Endodermal cell (in vitro differentiated cells): ENCODE data around the gene SIRT2. TPM values are rescaled to one million over a fixed set of nuclear protein-coding genes. Genes with fewer than 3 reads are reported as not detected.
"Not testable (repeated sequence)": the region's sequence is repeated elsewhere in the genome, so short reads cannot be mapped to it uniquely, and the experiment has no call there.

Source experiments
- DNase-seq: peaks from one replicate; pipeline ENCODE4 v3.0.0-alpha.2; 2017
- H3K27ac ChIP-seq: 2 replicates; pipeline ENCODE4 v1.5.1; 2013; ENCODE audit warnings: mild to moderate bottlenecking, low read depth, low read length, moderate library complexity
- H3K27me3 ChIP-seq: 2 replicates; pipeline ENCODE4 v1.6.1; 2013; ENCODE audit warnings: mild to moderate bottlenecking, low read length, moderate library complexity; ENCODE audit not compliant: insufficient read depth, control insufficient read depth, poor library complexity, severe bottlenecking
- H3K36me3 ChIP-seq: 2 replicates; pipeline ENCODE4 v1.7.0; 2013; ENCODE audit warnings: mild to moderate bottlenecking, low read length, moderate library complexity; ENCODE audit not compliant: control insufficient read depth, insufficient read depth
- H3K4me1 ChIP-seq: one replicate; pipeline ENCODE4 v1.7.0; 2013; ENCODE audit warnings: low read length; ENCODE audit not compliant: control insufficient read depth, insufficient read depth
- H3K4me3 ChIP-seq: 2 replicates; pipeline ENCODE4 v1.5.1; 2013; ENCODE audit warnings: mild to moderate bottlenecking, low read length, moderate library complexity
- H3K9ac ChIP-seq: 2 replicates; pipeline ENCODE4 v1.6.1; 2013; ENCODE audit warnings: mild to moderate bottlenecking, low read length, moderate library complexity; ENCODE audit not compliant: poor library complexity, severe bottlenecking; ENCODE audit errors: extremely low read depth
- H3K9me3 ChIP-seq: 2 replicates; pipeline ENCODE4 v1.6.1; 2013; ENCODE audit warnings: mild to moderate bottlenecking, low read length, moderate library complexity; ENCODE audit not compliant: control insufficient read depth
- H3K27ac Mint-ChIP-seq: 2 replicates; pipeline ENCODE4 v1.8.0; 2020; ENCODE audit warnings: mixed read lengths
- H3K27me3 Mint-ChIP-seq: 2 replicates; pipeline ENCODE4 v1.8.0; 2021; ENCODE audit warnings: mild to moderate bottlenecking, mixed read lengths; ENCODE audit not compliant: insufficient read depth
- H3K36me3 Mint-ChIP-seq: 2 replicates; pipeline ENCODE4 v1.8.0; 2020; ENCODE audit warnings: low read depth, mixed read lengths
- H3K4me1 Mint-ChIP-seq: 2 replicates; pipeline ENCODE4 v1.8.0; 2020; ENCODE audit warnings: mixed read lengths
- H3K4me3 Mint-ChIP-seq: 2 replicates; pipeline ENCODE4 v1.8.0; 2020; ENCODE audit warnings: mild to moderate bottlenecking, moderate library complexity, mixed read lengths
- H3K9me3 Mint-ChIP-seq: 2 replicates; pipeline ENCODE4 v1.8.0; 2020; ENCODE audit warnings: mild to moderate bottlenecking, mixed read lengths
- WGBS, 2 experiments: methylation state at CpG; one replicate each; pipeline versions ENCODE4 v1.1.5 to v1.1.7; 2013; ENCODE audit warnings: missing lambda C conversion rate in 2 of 2, mixed read lengths in 1 of 2; ENCODE audit not compliant: insufficient coverage in 1 of 2, insufficient read length in 1 of 2; 5-methylcytosine and 5-hydroxymethylcytosine counted together
- total RNA-seq, 2 donors: library from RNA; stranded (reverse); fragmentation: NEBNext Ultra II Directional in 1 of 2; extraction: Animal tissue kit (Norgen Biotek cat#: 25700) in 1 of 2; gene quantifications; 2 replicates in 1 of 2; 3 replicates in 1 of 2; pipeline ENCODE4 v1.2.1, GENCODE V29; 2021
- TF ChIP-seq, protein P1 (sequence below): fragments of 200-600 bp; sonication (generic); conservative IDR thresholded peaks from 2 replicates; pipeline ENCODE4 v1.5.0; 2021; ENCODE audit warnings: antibody characterized with exemption, mild to moderate bottlenecking

Gene SIRT2
- total RNA-seq, 2 donors from 2014 or later = 10.4 to 13.7 TPM

DNA sequence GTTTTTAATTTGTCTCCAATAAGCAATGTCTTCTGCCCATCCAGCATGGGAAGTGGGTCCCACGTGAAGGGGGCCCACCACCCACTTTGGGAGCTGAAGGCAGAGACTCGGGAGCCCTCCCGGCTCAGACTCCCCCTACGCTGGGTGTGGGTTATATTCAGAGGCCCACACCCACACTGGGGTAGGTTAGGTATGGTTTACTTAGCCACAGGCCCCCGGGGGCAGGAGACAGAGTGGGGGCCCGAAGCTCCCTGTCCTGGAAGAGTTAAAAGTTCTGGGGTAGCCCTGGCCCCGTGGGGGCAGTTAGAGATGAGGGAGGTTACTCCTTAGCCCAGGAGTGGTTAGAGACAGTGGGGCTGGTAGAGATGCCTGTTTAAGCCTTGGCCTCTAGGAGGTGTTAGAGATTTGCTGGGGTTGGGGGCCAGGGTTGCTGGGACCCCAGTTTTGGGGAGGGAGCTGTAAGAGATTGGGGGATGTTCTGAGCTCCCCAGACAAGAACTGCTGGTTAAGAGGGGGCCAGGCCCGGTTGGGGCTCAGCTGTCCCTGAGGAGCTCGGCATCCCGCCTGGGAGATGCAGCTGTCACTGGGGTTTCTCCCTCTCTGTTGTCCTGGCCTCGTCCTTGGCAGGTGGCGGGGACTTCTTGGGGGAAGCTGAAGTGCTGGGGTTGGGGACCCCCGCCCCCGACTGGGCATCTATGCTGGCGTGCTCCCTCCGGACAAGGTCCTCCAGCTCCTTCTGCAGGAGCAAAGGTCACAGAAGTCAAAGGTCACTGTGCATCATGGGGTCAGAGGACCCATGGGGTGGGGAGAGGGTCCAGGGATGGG lies 20.6 kb downstream of the SIRT2 start:
- no peaks in the 10 kb centered on the region for H3K9me3 ChIP-seq
- no peaks in the 10 kb centered on the region for H3K36me3 Mint-ChIP-seq
- no peaks in the 10 kb centered on the region for H3K27me3 ChIP-seq
- H3K4me1 ChIP-seq = no peaks in the 10 kb centered on the region
- WGBS, 2 experiments = 86 to 89% methylated on average over 4 to 16 of the region's 16 CpGs
- no peaks in the 10 kb centered on the region for H3K36me3 ChIP-seq
- H3K4me3 Mint-ChIP-seq = no peak overlapping the region
- no peak for DNase-seq
- H3K27me3 Mint-ChIP-seq = no peaks in the 10 kb centered on the region
- no peak overlapping the region for H3K27ac ChIP-seq
- H3K4me3 ChIP-seq = no peak overlapping the region
- H3K4me1 Mint-ChIP-seq = no peaks in the 10 kb centered on the region
- H3K9ac ChIP-seq = no peak overlapping the region
- H3K27ac Mint-ChIP-seq = no peak overlapping the region
- TF ChIP-seq, protein P1, sequence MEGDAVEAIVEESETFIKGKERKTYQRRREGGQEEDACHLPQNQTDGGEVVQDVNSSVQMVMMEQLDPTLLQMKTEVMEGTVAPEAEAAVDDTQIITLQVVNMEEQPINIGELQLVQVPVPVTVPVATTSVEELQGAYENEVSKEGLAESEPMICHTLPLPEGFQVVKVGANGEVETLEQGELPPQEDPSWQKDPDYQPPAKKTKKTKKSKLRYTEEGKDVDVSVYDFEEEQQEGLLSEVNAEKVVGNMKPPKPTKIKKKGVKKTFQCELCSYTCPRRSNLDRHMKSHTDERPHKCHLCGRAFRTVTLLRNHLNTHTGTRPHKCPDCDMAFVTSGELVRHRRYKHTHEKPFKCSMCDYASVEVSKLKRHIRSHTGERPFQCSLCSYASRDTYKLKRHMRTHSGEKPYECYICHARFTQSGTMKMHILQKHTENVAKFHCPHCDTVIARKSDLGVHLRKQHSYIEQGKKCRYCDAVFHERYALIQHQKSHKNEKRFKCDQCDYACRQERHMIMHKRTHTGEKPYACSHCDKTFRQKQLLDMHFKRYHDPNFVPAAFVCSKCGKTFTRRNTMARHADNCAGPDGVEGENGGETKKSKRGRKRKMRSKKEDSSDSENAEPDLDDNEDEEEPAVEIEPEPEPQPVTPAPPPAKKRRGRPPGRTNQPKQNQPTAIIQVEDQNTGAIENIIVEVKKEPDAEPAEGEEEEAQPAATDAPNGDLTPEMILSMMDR = peak; percentile 32
- H3K9me3 Mint-ChIP-seq = no peaks in the 10 kb centered on the region

- no peak within 1 kb of the TSS for H3K9ac ChIP-seq
- DNase-seq = peak; percentile 68
- no peak within 1 kb of the TSS for H3K27ac Mint-ChIP-seq
- H3K27me3 Mint-ChIP-seq = no peaks in the 10 kb centered on the region
- TF ChIP-seq, protein P1 = no peak
- H3K27me3 ChIP-seq = no peaks in the 10 kb centered on the region
- WGBS, 2 experiments = 86 to 100% methylated on average over 1 to 11 of the region's 11 CpGs
- no peaks in the 10 kb centered on the region for H3K4me1 Mint-ChIP-seq
- H3K4me3 Mint-ChIP-seq = no peak within 1 kb of the TSS
- H3K36me3 Mint-ChIP-seq = no peaks in the 10 kb centered on the region
- no peaks in the 10 kb centered on the region for H3K9me3 Mint-ChIP-seq
- no peak within 1 kb of the TSS for H3K27ac ChIP-seq
- no peaks in the 10 kb centered on the region for H3K4me1 ChIP-seq
- no peaks in the 10 kb centered on the region for H3K9me3 ChIP-seq
- H3K36me3 ChIP-seq = no peaks in the 10 kb centered on the region
- H3K4me3 ChIP-seq = no peak within 1 kb of the TSS
These were observed 21.4 kb downstream of the SIRT2 start, which contains the start of gene RINL for GRCh38 chr19:38877781-38878574. Gene RINL, minus strand, starts transcription at chr19:38878275. Its CDS starts 1,533 bp downstream, at chr19:38876742.

DNA sequence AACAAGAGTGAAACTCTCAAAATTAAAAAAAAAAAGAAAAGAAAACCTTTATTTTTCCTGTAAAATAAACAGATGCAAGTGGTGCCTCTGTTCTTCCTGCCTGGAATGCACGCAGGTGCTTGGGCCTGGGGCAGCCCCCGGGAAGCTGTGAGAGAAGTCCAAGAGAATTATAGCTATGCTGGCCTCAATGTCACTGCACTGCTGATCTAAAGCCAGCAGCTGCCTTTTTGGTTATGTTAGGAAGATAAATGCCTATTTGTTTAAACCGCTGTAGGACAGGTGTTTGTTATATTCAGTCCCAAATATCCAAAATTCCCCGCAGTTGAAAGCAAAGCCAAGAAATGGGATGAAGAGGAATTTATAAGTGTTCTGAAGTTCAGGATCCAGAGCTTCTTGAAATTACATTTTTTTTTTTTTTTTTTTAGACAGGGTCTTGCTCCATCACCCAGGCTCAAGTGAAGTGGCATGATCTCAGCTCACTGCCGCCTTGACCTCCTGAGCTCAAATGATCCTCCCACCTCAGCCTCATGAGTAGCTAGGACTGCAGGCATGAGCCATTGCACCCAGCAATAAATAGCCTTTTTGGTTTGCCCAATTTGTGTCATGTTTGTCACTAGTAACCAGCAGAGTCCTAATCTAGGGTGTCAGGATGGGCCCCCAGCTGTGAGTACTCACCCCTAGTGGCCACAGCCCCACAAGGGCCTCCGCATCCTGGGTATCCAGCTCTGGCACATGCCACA lies 23.6 kb downstream of the SIRT2 start:
- TF ChIP-seq, protein P1 = no peak
- Mint-ChIP-seq H3K27ac (no peak overlapping the region), H3K9me3 (no peaks in the 10 kb centered on the region), H3K4me3 (no peak overlapping the region), H3K4me1 (no peaks in the 10 kb centered on the region), H3K27me3 (peaks cover 4% of the 10 kb centered on the region), H3K36me3 (no peaks in the 10 kb centered on the region)
- Histone ChIP-seq H3K9ac (no peak overlapping the region), H3K4me3 (no peak overlapping the region), H3K9me3 (no peaks in the 10 kb centered on the region), H3K27ac (no peak overlapping the region), H3K27me3 (no peaks in the 10 kb centered on the region), H3K36me3 (no peaks in the 10 kb centered on the region), H3K4me1 (no peaks in the 10 kb centered on the region)
- 89 to 96% methylated on average over 5 to 6 of the region's 6 CpGs for WGBS, 2 experiments
- DNase-seq = no peak

GRCh38 chr19:38873400-38873799 lies 26.0 kb downstream of the SIRT2 start:
- not testable (repeated sequence) for H3K36me3 Mint-ChIP-seq, H3K4me1 ChIP-seq, DNase-seq, H3K4me1 Mint-ChIP-seq, H3K9me3 ChIP-seq, H3K4me3 Mint-ChIP-seq, H3K27ac Mint-ChIP-seq, H3K9me3 Mint-ChIP-seq, H3K36me3 ChIP-seq, H3K27ac ChIP-seq, H3K27me3 ChIP-seq, H3K4me3 ChIP-seq, H3K9ac ChIP-seq
- WGBS, 2 experiments = 95 to 97% methylated on average over 10 of the region's 10 CpGs
- peaks cover 16% of the 10 kb centered on the region for H3K27me3 Mint-ChIP-seq
